ENCODE data around the gene SSC5D. TPM values are rescaled to one million over a fixed set of nuclear protein-coding genes. Genes with fewer than 3 reads are reported as not detected.

SSC5D gene
- total and polyA plus RNA-seq, 9 of the 15 experiments (the other 6 are each of a cell fraction or from before 2014, with no cell fraction given), result 0.04 to 0.71 (median 0.14) TPM; not detected in 2

- no TSS peak for BruUV-seq (replicated peaks)
- no peak for ATAC-seq
- POLR2A ChIA-PET, result no interaction called here
Measured at GRCh38 chr19:55536366-55536765, 48.1 kb downstream of the SSC5D start.

DNA sequence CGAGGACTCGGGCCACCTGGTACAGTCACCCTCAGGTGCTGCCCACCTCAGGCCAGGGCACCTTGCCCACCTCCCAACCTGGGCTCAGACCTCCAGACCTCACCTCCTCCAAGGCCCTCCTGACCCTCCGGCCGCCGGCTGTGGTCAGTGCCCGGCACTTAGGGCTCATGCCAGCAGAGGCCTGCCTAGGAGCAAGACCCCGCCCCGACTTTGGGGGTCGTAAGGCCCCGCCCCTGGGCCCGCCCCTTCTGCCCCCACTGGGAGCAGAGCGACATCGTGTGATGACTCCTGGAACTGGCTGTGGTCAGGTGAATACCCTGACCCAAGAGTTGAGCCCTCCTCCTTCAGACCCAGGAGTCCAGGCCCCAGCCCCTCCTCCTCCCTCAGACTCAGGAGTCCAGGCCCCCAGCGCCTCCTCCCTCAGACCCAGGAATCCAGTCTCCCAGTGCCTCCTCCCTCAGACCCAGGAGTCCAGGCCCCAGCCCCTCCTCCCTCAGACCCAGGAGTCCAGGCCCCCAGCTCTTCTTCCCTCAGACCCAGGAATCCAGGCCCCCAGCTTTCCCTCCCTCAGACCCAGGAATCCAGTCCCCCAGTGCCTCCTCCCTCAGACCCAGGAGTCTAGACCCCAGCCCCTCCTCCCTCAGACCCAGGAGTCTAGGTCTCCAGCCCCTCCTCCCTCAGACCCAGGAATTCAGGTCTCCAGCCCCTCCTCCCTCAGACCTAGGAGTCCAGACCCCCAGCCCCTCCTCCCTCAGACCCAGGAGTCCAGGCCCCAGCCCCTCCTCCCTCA lies 48.9 kb downstream of the SSC5D start, which contains the start of gene SBK2:
SBK2 (minus strand) TSS at position 183 of the 790 bp plus-strand sequence. CDS start 839 bp downstream, outside the sequence.
- TF ChIP-seq DLX4 (CRISPR knock-in tag; IDR thresholded peaks at IDR 0.05) (no peak), ZBTB7A (IDR thresholded peaks at IDR 0.05; ENCODE audit: borderline replicate concordance, control insufficient read depth, low read depth, low read length) (peak; percentile 63; the same call in 1 of the 2 replicates)
- TF ChIP-seq, protein P1, sequence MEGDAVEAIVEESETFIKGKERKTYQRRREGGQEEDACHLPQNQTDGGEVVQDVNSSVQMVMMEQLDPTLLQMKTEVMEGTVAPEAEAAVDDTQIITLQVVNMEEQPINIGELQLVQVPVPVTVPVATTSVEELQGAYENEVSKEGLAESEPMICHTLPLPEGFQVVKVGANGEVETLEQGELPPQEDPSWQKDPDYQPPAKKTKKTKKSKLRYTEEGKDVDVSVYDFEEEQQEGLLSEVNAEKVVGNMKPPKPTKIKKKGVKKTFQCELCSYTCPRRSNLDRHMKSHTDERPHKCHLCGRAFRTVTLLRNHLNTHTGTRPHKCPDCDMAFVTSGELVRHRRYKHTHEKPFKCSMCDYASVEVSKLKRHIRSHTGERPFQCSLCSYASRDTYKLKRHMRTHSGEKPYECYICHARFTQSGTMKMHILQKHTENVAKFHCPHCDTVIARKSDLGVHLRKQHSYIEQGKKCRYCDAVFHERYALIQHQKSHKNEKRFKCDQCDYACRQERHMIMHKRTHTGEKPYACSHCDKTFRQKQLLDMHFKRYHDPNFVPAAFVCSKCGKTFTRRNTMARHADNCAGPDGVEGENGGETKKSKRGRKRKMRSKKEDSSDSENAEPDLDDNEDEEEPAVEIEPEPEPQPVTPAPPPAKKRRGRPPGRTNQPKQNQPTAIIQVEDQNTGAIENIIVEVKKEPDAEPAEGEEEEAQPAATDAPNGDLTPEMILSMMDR (IDR thresholded peaks at IDR 0.05 in 2 of 3, conservative IDR thresholded peaks at IDR 0.05 in 1 of 3; ENCODE audit: insufficient read depth in 2 of 3, low read depth in 1 of 3, low read length in 3 of 3), result peak; percentile 39 to 51 (median 51); a peak in 5 of 6 replicates
- FAIRE-seq (no peak), ATAC-seq (peak; percentile 75), DNase-seq (ENCODE audit: extremely low read depth in 1 of 4, low spot score in 3 of 4) (peak in 3 of 4 experiments; percentile 54 to 62 (median 60))
- ChIA-PET CTCF (ENCODE audit: low intra/inter-chr PET ratio) (interaction anchor here (0.8 kb wide), 1 partner anchor 21 kb away, joined by 3 read pairs; no protein-coding TSS in a partner anchor), POLR2A (no interaction called here)
- Histone ChIP-seq H3K9ac (ENCODE audit: insufficient read depth in 1 of 2, low read depth in 2 of 2, low read length in 2 of 2) (peak within 1 kb of the TSS in 1 of 2 experiments; percentile 64; a peak in 1 of 4 replicates), H2AFZ (ENCODE audit: low read depth, low read length) (no peak within 1 kb of the TSS), H3K79me2 (ENCODE audit: control insufficient read depth, insufficient read depth, low read length) (no peaks in the 10 kb centered on the region), H3K9me3 (replicated peaks; ENCODE audit: control insufficient read depth, insufficient read depth, low read depth, low read length) (no peaks in the 10 kb centered on the region), H4K20me1 (replicated peaks; ENCODE audit: control insufficient read depth, insufficient read depth, low read length) (no peaks in the 10 kb centered on the region), H3K27ac (ENCODE audit: extremely low read depth, low read depth, low read length) (no peak within 1 kb of the TSS), H3K9me1 (ENCODE audit: control insufficient read depth, insufficient read depth, low read length) (no peaks in the 10 kb centered on the region), H3K4me2 (ENCODE audit: insufficient read depth, low read length) (no peak within 1 kb of the TSS), H3K4me3 (no peak within 1 kb of the TSS), H3K36me3 (ENCODE audit: control insufficient read depth, insufficient read depth, low read length) (no peaks in the 10 kb centered on the region), H3K4me1 (replicated peaks in 1 of 2; ENCODE audit: control insufficient read depth in 2 of 2, insufficient read depth in 2 of 2, low read length in 2 of 2) (peaks cover 0 to 40% of the 10 kb centered on the region in 2 experiments; a peak in 2 of 5 replicates), H3K27me3 (ENCODE audit: control insufficient read depth in 2 of 2, insufficient read depth in 2 of 2, low read length in 2 of 2) (no peaks in the 10 kb centered on the region)
- BruUV-seq (replicated peaks), result no TSS peak
- intact Hi-C loops (cut with micrococcal nuclease) (no loop called here), in situ Hi-C loops (cut with MboI) (no loop called here)
- 46% methylated on average over 5 of the region's 14 CpGs for WGBS (ENCODE audit: insufficient coverage, low coverage, missing lambda C conversion rate)

More at GRCh38 chr19:55536366-55536765, 48.1 kb downstream of the SSC5D start:
- Histone ChIP-seq H3K9ac (ENCODE audit: insufficient read depth in 1 of 2, low read depth in 2 of 2, low read length in 2 of 2) (no peak overlapping the region), H3K9me3 (replicated peaks; ENCODE audit: control insufficient read depth, insufficient read depth, low read depth, low read length) (no peaks in the 10 kb centered on the region), H4K20me1 (replicated peaks; ENCODE audit: control insufficient read depth, insufficient read depth, low read length) (no peaks in the 10 kb centered on the region), H3K4me2 (ENCODE audit: insufficient read depth, low read length) (no peak overlapping the region), H3K79me2 (ENCODE audit: control insufficient read depth, insufficient read depth, low read length) (no peaks in the 10 kb centered on the region), H2AFZ (ENCODE audit: low read depth, low read length) (no peak overlapping the region), H3K4me1 (replicated peaks in 1 of 2; ENCODE audit: control insufficient read depth in 2 of 2, insufficient read depth in 2 of 2, low read length in 2 of 2) (peaks cover 0 to 40% of the 10 kb centered on the region in 2 experiments; a peak in 2 of 5 replicates), H3K27me3 (ENCODE audit: control insufficient read depth in 2 of 2, insufficient read depth in 2 of 2, low read length in 2 of 2) (no peaks in the 10 kb centered on the region), H3K27ac (ENCODE audit: extremely low read depth, low read depth, low read length) (no peak overlapping the region), H3K36me3 (ENCODE audit: control insufficient read depth, insufficient read depth, low read length) (no peaks in the 10 kb centered on the region), H3K9me1 (ENCODE audit: control insufficient read depth, insufficient read depth, low read length) (no peaks in the 10 kb centered on the region), H3K4me3 (no peak overlapping the region)
- in situ Hi-C loops (cut with MboI), result no loop called here
- TF ChIP-seq PHF8 (IDR thresholded peaks at IDR 0.05; ENCODE audit: borderline replicate concordance, low read length), result no peak
- no peak for TF ChIP-seq BRCA1 (IDR thresholded peaks at IDR 0.05)
- TF ChIP-seq BRCA1 (CRISPR knock-in tag; IDR thresholded peaks at IDR 0.05), result no peak
- TF ChIP-seq KAT2B (IDR thresholded peaks at IDR 0.05; ENCODE audit: low read depth, low read length), result no peak
- peak; percentile 36 for TF ChIP-seq EGR1 (conservative IDR thresholded peaks at IDR 0.05)
- DNase-seq (ENCODE audit: extremely low read depth in 1 of 4, low spot score in 3 of 4), result peak in 1 of 4 experiments; percentile 27
- intact Hi-C loops (cut with micrococcal nuclease), result no loop called here
- 25% methylated on average over 7 of the region's 11 CpGs for WGBS (ENCODE audit: insufficient coverage, low coverage, missing lambda C conversion rate)
- no peak for FAIRE-seq
- CTCF ChIA-PET (ENCODE audit: low intra/inter-chr PET ratio), result interaction anchor here (0.8 kb wide), 1 partner anchor 20 kb away, joined by 3 read pairs; no protein-coding TSS in a partner anchor
